SU-DHL-6 (cell line): ENCODE measurements around the gene OR1K1.

Experiments
- H2AFZ ChIP-seq: fragments of 200-600 bp; sonication (generic); 2 replicates; pipeline ENCODE4 v1.6.1; 2014; ENCODE audit warnings: low read depth, mild to moderate bottlenecking, moderate library complexity, mixed read lengths, antibody characterized with exemption, low read length; ENCODE audit not compliant: severe bottlenecking
- H3F3A ChIP-seq: fragments of 200-600 bp; shearing (Covaris generic); 2 replicates; pipeline ENCODE4 v1.6.0; 2016; ENCODE audit warnings: antibody characterized with exemption, mild to moderate bottlenecking; ENCODE audit not compliant: insufficient read depth
- H3K27ac ChIP-seq: fragments of 200-600 bp; sonication (generic); 2 replicates; pipeline ENCODE4 v1.5.1; 2016; ENCODE audit warnings: low read depth, mild to moderate bottlenecking, low read length, moderate library complexity, mixed read lengths
- H3K27me3 ChIP-seq: fragments of 200-600 bp; sonication (generic), shearing (Covaris generic); 2 replicates; pipeline ENCODE4 v1.6.0; 2014; ENCODE audit warnings: mild to moderate bottlenecking, low read length
- H3K36me3 ChIP-seq: fragments of 200-600 bp; sonication (generic); 2 replicates; pipeline ENCODE4 v1.6.1; 2014; ENCODE audit warnings: mild to moderate bottlenecking, low read length, mixed read lengths
- H3K4me2 ChIP-seq: fragments of 300-600, 200-600 bp; shearing (Covaris generic), sonication (generic); 2 replicates; pipeline ENCODE4 v1.6.0; 2014; ENCODE audit warnings: low read length, low read depth, mild to moderate bottlenecking; ENCODE audit not compliant: poor library complexity, severe bottlenecking
- H3K4me3 ChIP-seq: fragments of 200-600 bp; sonication (generic); 2 replicates; pipeline ENCODE4 v1.5.1; 2014; ENCODE audit warnings: antibody characterized with exemption, low read length, mild to moderate bottlenecking, mixed read lengths; ENCODE audit not compliant: insufficient read depth, poor library complexity, severe bottlenecking
- H3K79me2 ChIP-seq: fragments of 200-600 bp; sonication (generic); 2 replicates; pipeline ENCODE4 v1.6.1; 2014; ENCODE audit warnings: mild to moderate bottlenecking, low read length, moderate library complexity; ENCODE audit not compliant: insufficient read depth
- H3K9ac ChIP-seq: fragments of 200-600 bp; sonication (generic); 2 replicates; pipeline ENCODE4 v1.7.0; 2014; ENCODE audit warnings: mild to moderate bottlenecking, low read length
- H3K9me2 ChIP-seq: fragments of 200-600 bp; sonication (generic); replicated peaks from 2 replicates; pipeline ENCODE4 v1.6.1; 2014; ENCODE audit warnings: low read length; ENCODE audit not compliant: insufficient read depth
- H3K9me3 ChIP-seq: fragments of 200-600 bp; sonication (generic); 2 replicates; pipeline ENCODE4 v1.6.1; 2014; ENCODE audit warnings: low read length, mixed read lengths; ENCODE audit not compliant: insufficient read depth
- H4K20me1 ChIP-seq: fragments of 200-600 bp; sonication (generic); 2 replicates; pipeline ENCODE4 v1.6.1; 2014; ENCODE audit warnings: low read depth, mild to moderate bottlenecking, antibody characterized with exemption, low read length, moderate library complexity, mixed read lengths
- EZH2phosphoT487 ChIP-seq: fragments of 200-600 bp; sonication (generic), shearing (Covaris generic); conservative IDR thresholded peaks from 2 replicates; pipeline ENCODE4 v1.6.1; 2018; ENCODE audit warnings: mild to moderate bottlenecking, antibody characterized with exemption, low read length, moderate library complexity, mixed read lengths
- TF ChIP-seq, protein P1 (sequence below): fragments of 200-600 bp; sonication (generic); IDR thresholded peaks from one replicate; pipeline ENCODE4 v1.5.1; 2017; ENCODE audit warnings: antibody characterized with exemption, mild to moderate bottlenecking, low read length, moderate library complexity; ENCODE audit not compliant: insufficient read depth, poor library complexity, severe bottlenecking

Gene OR1K1

GRCh38 chr9:122788831-122789230 is 11.1 kb upstream of the OR1K1 start, which contains the start of gene OR5C1:
Gene OR5C1, plus strand, starts transcription at chr9:122788933. Its CDS starts 0 bp downstream, at chr9:122788933.
- H4K20me1 ChIP-seq, result no peaks in the 10 kb centered on the region
- no peaks in the 10 kb centered on the region for H3K36me3 ChIP-seq
- TF ChIP-seq, protein P1, sequence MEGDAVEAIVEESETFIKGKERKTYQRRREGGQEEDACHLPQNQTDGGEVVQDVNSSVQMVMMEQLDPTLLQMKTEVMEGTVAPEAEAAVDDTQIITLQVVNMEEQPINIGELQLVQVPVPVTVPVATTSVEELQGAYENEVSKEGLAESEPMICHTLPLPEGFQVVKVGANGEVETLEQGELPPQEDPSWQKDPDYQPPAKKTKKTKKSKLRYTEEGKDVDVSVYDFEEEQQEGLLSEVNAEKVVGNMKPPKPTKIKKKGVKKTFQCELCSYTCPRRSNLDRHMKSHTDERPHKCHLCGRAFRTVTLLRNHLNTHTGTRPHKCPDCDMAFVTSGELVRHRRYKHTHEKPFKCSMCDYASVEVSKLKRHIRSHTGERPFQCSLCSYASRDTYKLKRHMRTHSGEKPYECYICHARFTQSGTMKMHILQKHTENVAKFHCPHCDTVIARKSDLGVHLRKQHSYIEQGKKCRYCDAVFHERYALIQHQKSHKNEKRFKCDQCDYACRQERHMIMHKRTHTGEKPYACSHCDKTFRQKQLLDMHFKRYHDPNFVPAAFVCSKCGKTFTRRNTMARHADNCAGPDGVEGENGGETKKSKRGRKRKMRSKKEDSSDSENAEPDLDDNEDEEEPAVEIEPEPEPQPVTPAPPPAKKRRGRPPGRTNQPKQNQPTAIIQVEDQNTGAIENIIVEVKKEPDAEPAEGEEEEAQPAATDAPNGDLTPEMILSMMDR, result no peak
- TF ChIP-seq EZH2phosphoT487, result no peak

GRCh38 chr9:122789256-122790046 is 10.5 kb upstream of the OR1K1 start:
- TF ChIP-seq EZH2phosphoT487, result no peak
- TF ChIP-seq, protein P1, result no peak
- no peaks in the 10 kb centered on the region for H3K9me2 ChIP-seq
- H3K4me2 ChIP-seq, result no peak overlapping the region
- no peaks in the 10 kb centered on the region for H4K20me1 ChIP-seq
- no peak overlapping the region for H2AFZ ChIP-seq
- no peak overlapping the region for H3K27ac ChIP-seq
- H3K79me2 ChIP-seq, result no peaks in the 10 kb centered on the region
- no peak overlapping the region for H3K4me3 ChIP-seq
- H3K9ac ChIP-seq, result no peak overlapping the region
- no peaks in the 10 kb centered on the region for H3F3A ChIP-seq
- H3K27me3 ChIP-seq, result no peaks in the 10 kb centered on the region; the same call in 1 of the 2 replicates
- no peaks in the 10 kb centered on the region for H3K36me3 ChIP-seq
- no peaks in the 10 kb centered on the region for H3K9me3 ChIP-seq

More at GRCh38 chr9:122788831-122789230, 11.1 kb upstream of the OR1K1 start, which contains the start of gene OR5C1:
- Histone ChIP-seq H3K4me2 (no peak within 1 kb of the TSS), H3K4me3 (no peak within 1 kb of the TSS), H3K27ac (no peak within 1 kb of the TSS), H3K27me3 (no peaks in the 10 kb centered on the region; the same call in 1 of the 2 replicates), H2AFZ (no peak within 1 kb of the TSS), H3F3A (no peaks in the 10 kb centered on the region), H3K9me2 (no peaks in the 10 kb centered on the region), H3K79me2 (no peaks in the 10 kb centered on the region), H3K9ac (no peak within 1 kb of the TSS), H3K9me3 (no peaks in the 10 kb centered on the region)

- no peak overlapping the region for H3K4me2 ChIP-seq
- H3K9ac ChIP-seq, result no peak overlapping the region
- H3K9me3 ChIP-seq, result no peaks in the 10 kb centered on the region
- H3F3A ChIP-seq, result no peaks in the 10 kb centered on the region
- no peaks in the 10 kb centered on the region; the same call in 1 of the 2 replicates for H3K27me3 ChIP-seq
- TF ChIP-seq, protein P1, result no peak
- TF ChIP-seq EZH2phosphoT487, result no peak
- H4K20me1 ChIP-seq, result no peaks in the 10 kb centered on the region
- no peak overlapping the region for H3K4me3 ChIP-seq
- no peaks in the 10 kb centered on the region for H3K79me2 ChIP-seq
- H3K36me3 ChIP-seq, result no peaks in the 10 kb centered on the region
- H2AFZ ChIP-seq, result no peak overlapping the region
- H3K27ac ChIP-seq, result no peak overlapping the region
- no peaks in the 10 kb centered on the region for H3K9me2 ChIP-seq
Measured at GRCh38 chr9:122791872-122792669, 7.9 kb upstream of the OR1K1 start.
